HG03060 (cell line): Measurements from ENCODE around the gene FOXD1.
"Not testable (repeated sequence)": the region's sequence is repeated elsewhere in the genome, so short reads cannot be mapped to it uniquely, and the experiment has no call there.

Source experiments
- ATAC-seq: cut with Tn5 transposase; IDR thresholded peaks from one replicate; pipeline ENCODE4 v1.9.1; 2021; ENCODE audit warnings: low read depth, moderate number of reproducible peaks; ENCODE audit not compliant: unreplicated experiment

The FOXD1 gene

DNA sequence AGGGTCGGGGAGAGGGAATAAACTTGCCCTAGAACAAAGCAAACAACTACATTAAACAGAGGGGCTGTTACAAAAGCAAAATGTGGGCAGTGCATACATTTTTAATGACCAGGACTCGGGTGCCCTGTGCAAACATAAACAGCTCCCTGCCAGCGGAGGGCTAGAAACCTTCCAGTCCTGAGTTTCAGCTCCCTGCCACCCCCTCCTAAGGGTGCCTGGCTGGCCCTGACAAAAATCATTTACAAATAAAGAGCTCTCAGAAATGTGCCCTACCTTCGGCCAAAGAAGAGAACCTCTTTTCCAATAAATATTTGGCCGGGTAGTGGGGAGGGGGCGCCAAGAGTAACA lies 29.5 kb downstream of the FOXD1 start:
- no peak for ATAC-seq

GRCh38 chr5:73418244-73418691 lies 30.3 kb downstream of the FOXD1 start:
- no peak for ATAC-seq

DNA sequence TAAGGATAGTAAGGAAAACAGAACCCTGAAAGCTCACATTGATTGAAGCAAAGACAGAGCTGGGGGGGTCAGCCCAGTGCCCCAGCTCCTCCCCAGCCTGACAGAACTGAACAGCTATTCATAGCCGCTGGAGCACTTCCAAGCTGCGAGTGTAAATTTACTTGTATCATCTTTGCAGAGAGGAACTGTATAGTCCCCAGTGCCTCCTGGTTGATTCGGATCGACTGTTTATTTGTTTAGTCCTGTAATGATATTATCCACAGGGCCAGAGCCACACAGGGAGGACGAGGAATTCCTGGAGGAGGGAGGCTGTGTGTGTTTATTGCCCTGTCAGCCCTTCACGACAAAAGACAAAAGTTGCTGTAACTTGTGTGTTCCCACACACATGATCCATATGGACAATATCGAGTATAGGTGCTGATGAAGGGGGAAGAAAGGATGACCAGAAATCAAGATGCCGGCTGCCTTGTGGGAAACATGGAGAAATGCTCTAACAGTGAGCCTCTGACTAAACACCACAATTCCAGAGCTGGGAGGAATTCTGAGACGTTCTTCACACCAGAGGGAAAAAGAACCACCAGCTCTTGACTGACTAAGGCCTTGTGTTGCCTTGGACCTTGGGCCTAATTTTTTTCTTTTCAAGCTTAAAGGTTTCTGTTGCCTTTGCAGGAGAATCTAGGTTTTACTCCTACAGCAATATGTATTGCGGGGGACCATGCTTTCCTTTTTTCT lies 31.1 kb downstream of the FOXD1 start:
- no peak for ATAC-seq

DNA sequence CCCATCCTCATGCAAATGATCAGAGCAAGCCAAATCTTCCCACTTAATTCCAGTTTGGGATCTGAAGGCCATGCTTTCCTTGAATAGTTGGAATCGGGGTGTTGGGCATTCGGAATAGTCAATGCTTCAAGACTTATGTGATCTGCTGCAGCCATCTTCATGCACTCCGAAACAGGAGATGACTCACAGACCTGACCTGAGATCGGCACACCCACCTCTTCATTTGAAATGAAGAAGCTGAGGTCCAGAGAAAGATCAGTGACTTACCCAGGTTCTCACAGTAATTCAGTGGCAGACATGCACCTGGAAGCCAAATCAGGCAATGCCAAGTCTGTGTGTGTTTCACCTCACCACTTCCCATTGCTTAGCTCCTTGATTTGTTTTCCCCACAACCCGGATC lies 33.0 kb downstream of the FOXD1 start:
- ATAC-seq = no peak

GRCh38 chr5:73415171-73415570 lies 33.4 kb downstream of the FOXD1 start:
- ATAC-seq = no peak

DNA sequence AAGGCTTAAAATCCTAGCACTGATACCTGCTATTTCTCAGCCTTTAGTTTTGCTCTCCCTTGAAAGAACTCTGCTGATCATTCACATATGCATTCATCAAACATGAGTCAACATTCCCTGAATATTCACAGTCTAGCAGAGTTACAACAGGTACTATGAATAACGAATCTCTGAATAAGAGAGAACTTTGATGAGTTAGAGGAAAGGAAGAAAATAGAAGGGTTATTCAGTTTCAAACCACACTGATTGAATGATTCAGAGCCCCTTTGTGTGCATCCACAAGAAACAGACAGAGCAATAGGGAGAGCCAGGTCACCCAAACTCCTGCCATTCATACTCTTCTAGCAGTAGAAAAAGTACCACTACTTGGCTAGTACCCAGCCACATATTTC lies 36.0 kb downstream of the FOXD1 start:
- ATAC-seq = no peak

DNA sequence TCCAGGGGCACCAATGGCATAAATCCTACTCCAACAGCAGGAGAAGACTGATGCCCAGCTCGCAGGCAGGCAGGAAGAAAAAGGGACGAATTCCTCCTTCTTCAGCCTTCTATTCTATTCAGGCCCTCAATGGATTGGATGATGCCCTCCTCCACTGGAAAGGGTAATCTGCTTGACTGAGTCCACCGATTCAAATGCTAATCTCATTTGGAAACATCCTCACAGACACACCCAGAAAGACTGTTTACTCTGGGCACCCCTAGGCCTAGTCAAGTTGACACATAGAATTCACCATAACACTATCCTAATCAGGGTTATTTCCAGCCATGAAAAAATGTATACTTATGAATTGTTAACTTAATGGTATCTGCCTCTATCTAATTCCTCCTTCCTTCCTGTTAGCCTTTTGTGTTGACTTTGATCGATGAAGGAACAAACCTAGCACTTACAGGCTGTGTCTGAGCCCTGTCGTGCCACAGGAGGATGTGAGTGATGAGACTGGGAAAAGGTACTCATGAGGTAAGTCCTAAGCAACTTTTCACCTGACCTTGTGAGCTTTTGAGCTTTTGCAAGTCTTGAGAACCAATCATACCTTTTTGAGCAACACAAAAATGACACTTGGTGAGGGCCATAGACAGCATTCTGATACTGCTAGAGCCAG lies 36.5 kb downstream of the FOXD1 start:
- ATAC-seq = no peak

GRCh38 chr5:73409927-73410326 lies 38.6 kb downstream of the FOXD1 start:
- not testable (repeated sequence) for ATAC-seq

DNA sequence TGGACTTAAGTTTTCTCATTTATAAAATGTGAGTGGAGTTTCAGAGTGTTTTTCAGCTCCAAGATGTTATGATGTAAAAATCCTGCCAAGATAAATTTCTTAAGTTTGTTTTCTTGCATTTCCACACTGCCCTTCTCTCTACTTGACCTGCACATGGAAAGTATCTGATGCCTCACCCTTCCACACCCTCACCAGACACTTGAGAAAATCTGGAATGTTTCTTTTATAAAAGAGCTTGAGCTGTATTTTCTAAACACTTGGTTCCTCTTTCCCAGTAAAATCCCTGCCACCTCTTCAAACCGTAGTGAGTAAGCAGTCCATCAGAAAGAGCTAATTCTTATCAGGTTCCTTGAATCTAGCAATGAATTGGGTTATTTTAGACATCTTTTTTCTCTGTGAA lies 42.9 kb downstream of the FOXD1 start:
- ATAC-seq = no peak

DNA sequence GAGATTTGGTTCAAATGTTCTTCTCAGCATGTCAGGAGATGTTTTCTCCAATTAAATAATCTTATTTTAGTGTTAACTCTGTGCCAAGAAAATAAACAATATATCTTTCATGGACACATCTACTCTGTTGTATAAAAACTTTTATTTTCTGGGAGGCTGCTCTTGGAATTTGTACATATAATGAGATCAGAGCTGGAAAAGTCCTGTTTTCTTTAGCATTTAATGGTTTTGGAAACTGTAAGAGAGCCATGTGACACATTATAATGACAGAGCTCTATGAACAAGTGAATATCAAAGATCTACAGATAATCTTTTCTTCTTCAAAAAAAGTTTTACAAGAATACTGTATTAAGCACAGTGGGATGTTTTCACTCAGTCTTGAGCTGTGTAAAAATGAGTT lies 48.8 kb downstream of the FOXD1 start:
- no peak for ATAC-seq
